NCI-H2081 (cell line): ENCODE measurements around the gene OSBPL1A.

ENCODE experiments used
- DNase-seq, 2 experiments: peaks; one replicate each; lab custom pipeline; 2025; lab: John Stamatoyannopoulos, UW

Gene OSBPL1A

DNA sequence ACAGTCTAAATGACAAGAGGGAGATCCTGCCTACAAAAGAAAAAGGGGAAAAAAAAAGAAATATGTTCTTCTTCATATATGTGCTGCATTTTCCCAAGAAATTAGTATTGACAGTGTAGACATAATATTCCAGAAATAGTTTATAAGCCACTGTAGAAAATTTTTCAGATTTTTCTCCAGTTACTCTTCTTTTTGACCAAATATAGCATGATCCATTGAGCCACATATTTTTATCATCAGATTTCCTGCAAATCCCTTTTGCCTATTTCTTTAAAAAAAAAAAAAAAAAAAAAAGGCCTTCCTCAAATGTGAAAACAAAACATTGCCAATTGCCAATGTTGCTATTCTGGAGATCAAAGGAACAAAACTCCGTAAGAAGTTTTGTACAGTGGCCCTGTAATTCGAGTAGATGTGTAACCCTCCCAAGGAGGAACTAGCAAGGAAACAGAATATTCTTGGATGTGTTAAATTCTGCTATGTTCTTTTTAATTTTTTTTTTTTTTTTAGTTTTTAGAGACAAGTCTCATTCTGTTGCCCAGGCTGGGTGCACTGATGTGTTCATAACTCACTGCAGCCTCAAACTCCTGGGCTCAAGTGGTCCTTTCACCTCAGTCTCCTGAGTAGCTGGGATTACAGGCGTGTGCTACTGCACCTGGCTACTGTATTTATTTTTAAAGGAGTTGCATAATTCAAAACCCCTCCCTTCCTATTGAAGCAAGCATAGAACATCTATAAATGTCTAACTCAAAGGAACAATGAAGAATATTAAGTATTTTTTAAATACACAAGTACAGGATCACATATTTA lies 271.3 kb downstream of the OSBPL1A start:
- no peak for DNase-seq

DNA sequence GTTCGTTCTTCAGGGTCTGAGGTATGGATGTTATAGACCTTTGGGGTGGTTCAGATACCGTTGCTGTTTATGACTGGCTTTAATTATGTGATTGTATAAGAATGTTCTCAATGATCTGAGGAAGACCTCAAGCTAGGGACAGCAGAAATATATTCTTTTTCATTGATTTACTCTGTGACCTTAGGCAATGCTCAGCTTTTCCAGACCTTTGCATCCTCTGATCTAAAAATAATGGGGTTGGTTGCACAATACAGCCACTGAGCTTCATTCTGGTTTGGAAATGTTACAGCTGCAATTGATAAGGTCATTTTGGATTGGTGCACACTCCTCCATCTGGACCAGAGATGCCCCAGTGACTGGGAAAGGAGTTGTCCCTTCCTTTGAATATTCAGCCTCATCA lies 276.0 kb downstream of the OSBPL1A start:
- no peak for DNase-seq

DNA sequence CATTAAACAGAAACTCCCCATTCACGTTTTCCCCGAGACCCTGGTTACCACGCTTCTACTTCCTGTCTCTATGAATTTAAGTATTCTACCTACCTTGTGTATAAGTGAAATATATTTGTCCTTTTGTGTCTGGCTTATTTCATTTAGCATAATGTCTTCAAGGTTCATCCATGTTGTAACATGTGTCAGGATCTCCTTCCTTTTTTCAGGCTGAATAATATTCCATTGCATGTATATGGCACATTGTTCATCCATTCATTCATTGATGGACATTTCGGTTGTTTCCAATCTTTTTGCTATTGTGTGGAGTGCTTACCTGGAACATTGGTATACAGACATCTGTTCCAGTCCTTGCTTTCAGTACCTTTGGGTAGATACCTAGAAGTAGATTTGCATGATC lies 276.9 kb downstream of the OSBPL1A start:
- no peak for DNase-seq

DNA sequence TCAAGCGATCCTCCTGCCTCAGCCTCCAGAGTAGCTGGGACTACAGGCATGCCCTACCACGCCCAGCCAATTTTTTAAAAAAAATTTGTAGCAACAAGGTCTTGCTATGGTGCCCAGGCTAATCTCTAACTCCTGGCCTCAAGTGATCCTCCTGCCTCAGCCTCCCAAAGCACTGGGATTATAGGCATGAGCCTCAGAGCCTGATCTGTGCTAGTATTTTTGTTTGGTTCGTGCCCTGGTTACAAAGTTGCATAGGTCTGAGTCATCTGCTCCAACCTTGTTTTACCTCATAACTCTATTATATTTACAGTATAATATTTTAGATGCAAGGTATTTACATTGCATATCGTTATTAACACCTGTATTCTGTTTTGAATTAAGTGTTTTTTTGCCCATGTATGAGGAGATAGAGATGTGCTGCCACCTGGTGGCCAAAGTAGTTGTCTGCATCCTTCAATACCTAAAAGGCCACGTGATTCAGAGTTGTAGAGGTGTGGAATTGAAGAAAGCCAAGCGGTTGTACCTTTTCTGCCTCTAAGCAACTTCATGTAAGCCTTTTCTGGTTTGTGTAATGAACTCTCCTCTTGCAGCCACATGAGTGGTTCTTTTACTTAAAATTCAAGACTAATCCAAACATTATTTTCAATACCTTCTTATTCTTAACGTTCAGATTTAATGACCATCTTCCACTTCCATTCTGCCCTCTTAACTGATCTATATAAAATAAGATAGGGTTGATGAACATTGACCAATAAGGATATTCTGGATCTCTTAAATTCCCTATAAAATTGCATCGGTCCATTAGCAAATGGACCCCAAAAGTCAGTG lies 278.7 kb downstream of the OSBPL1A start:
- peak; percentile 71 to 78 for DNase-seq

DNA sequence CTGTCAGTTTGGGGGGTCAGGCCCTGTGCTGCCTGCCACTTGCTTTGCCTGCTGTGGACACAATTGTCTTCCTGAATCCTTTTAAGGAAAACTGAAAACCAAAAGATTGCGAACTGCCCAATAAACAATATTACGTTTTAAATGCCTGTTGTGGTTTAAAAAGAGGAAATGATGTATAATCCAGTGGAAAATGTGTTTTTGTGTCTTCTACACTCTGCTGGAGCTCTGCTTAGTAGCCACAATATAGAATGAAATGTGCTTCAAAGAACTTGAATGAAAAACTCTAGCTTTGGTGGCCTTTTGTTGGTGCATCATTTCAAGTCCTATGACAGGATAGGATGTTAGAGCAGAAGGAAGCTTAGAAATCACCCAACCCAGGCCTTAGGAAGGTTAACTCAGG lies 282.0 kb downstream of the OSBPL1A start:
- DNase-seq = no peak

DNA sequence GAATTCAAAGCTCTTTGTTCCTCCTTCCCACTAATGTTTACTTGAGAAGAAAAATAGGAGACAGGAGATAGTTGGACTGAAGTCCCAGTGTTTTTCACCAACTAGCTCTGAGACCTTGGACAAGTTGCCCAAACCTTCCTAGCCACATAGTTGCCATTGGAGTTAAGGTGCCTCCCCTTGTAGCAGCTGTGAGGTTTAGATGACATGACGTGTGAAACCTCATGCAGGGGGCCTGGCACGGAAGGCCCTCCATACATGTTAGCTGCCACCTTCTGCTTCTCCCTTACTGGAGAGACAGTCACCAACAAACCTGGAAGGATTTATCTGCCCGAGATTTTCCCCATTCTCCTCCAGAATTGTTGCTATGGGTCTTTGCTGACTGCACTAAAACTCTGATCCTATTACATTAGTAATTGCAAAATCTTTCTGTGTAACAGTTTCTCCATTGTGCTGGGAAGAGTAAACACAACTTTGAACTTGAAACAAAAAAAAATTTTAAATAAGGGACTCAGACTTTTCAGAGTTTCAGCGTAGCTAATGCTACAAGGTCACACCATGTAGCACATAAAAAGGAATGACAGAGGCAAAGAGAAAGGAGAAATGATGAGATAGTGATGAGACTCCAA lies 282.6 kb downstream of the OSBPL1A start:
- no peak for DNase-seq

DNA sequence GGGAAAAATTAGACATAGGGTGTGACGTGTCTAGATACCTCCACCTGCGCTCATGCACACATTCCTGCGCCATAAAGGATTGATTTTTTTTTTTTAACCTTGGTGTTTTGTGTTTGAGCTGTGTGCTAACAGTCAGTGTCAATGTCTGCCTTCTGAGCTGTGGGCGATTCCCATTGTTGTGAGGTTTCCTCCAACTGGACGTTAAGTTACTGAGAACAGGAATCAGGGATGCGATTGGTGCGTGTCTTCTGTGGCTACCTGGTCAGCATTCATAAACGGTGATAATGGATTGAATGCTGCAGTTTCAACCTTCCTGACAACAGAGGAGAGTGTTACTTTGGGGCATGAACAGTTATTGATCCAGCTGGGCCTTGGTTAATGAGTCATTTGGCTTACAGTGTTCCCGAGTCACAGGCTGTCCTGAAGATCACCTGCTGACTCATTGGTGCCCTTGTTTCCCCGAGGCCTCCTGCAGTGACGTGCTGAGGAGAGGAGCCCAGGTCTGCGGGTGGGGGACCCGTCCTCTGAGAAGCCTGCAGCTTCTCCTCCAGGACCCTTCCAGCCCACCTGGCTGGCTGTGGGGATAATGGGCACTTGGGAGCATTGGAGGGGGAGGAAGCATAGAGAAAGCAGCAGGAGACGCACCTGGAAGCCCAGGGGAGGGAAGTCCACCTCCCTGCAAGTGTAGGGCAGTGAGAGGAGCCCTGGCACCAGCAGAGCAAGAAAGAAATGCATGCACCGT lies 284.6 kb downstream of the OSBPL1A start:
- DNase-seq = no peak

DNA sequence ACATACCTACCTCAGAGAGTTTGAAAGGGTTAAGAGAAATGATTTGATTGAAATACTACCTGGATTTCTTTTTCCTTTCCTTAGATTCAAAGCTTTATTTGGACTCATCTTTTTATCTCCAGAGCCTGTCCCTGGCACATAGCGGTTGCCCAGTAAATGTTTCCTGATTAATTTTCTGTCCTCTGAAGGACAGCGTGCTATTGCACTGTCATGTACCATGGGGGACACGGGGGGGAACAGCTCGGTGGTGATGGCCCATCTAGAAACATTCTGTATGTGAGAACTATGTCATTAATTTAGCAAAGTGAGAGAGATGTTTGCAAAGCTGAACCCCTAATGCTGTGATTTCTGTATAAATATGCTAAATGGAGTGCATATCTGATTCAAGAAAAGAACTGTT lies 285.2 kb downstream of the OSBPL1A start:
- no peak for DNase-seq
